IMR-90 (cell line): Measurements from ENCODE around the gene PCNX2. TPM values are rescaled to one million over a fixed set of nuclear protein-coding genes. Genes with fewer than 3 reads are reported as not detected.

Experiments
- ATAC-seq: fragments of 200-7000 bp; cut with Tn5 transposase; 2 replicates; pipeline ENCODE4 v1.9.1; 2020; ENCODE audit warnings: low read depth, mild to moderate bottlenecking, moderate library complexity
- BruUV-seq: library from RNA; stranded (reverse); fragments of 400-500 nt; replicated peaks from 2 replicates; lab custom pipeline; 2021; lab: Mats Ljungman, UMichigan
- CTCF ChIA-PET: fragments of 300-600 bp; formaldehyde crosslinking; extraction: SDS; loops from one replicate; lab custom pipeline; 2021; ENCODE audit warnings: antibody characterized with exemption; lab: Yijun Ruan, JAX
- POLR2A ChIA-PET: fragments of 300-600 bp; sonication (Branson Sonifier 250); formaldehyde crosslinking; loops from one replicate; lab custom pipeline; 2022; ENCODE audit warnings: antibody characterized with exemption; ENCODE audit not compliant: unreplicated experiment; lab: Charles Lee
- DNase-seq: peaks from one replicate; pipeline ENCODE4 v3.0.0; 2013
- H2AFZ ChIP-seq: replicated peaks from 2 replicates; pipeline ENCODE3; 2013; ENCODE audit warnings: low read length, mild to moderate bottlenecking; ENCODE audit not compliant: poor library complexity
- H2AK5ac ChIP-seq: 2 replicates; pipeline ENCODE4 v1.6.1; 2013; ENCODE audit warnings: low read depth, low read length, inconsistent platforms
- H2AK9ac ChIP-seq: replicated peaks from 2 replicates; pipeline ENCODE3; 2013; ENCODE audit warnings: mild to moderate bottlenecking, low read depth, low read length, moderate library complexity; ENCODE audit not compliant: poor library complexity
- H2BK120ac ChIP-seq: 2 replicates; pipeline ENCODE4 v1.6.1; 2013; ENCODE audit warnings: low read depth, low read length, inconsistent platforms
- H2BK15ac ChIP-seq: 3 replicates; pipeline ENCODE4 v1.6.1; 2013; ENCODE audit warnings: low read depth, low read length, inconsistent platforms
- H2BK20ac ChIP-seq: 2 replicates; pipeline ENCODE4 v1.6.1; 2013; ENCODE audit warnings: low read depth, mild to moderate bottlenecking, inconsistent platforms, low read length, moderate library complexity
- H2BK5ac ChIP-seq: 2 replicates; pipeline ENCODE4 v1.6.1; 2013; ENCODE audit warnings: mild to moderate bottlenecking, low read depth, low read length, inconsistent platforms; ENCODE audit not compliant: poor library complexity, severe bottlenecking
- H3K14ac ChIP-seq: replicated peaks from 2 replicates; pipeline ENCODE4 v1.6.1; 2013; ENCODE audit warnings: low read depth, low read length, inconsistent platforms
- H3K18ac ChIP-seq: 2 replicates; pipeline ENCODE4 v1.6.1; 2013; ENCODE audit warnings: low read depth, low read length, control low read depth
- H3K23ac ChIP-seq: 2 replicates; pipeline ENCODE4 v1.6.1; 2013; ENCODE audit warnings: low read depth, low read length, inconsistent platforms
- H3K27ac ChIP-seq: 2 replicates; pipeline ENCODE4 v1.5.1; 2013; ENCODE audit warnings: mild to moderate bottlenecking, control low read depth, low read length; ENCODE audit not compliant: insufficient read depth
- H3K27me3 ChIP-seq: 2 replicates; pipeline ENCODE4 v1.6.1; 2013; ENCODE audit warnings: low read length; ENCODE audit not compliant: control insufficient read depth, insufficient read depth
- H3K36me3 ChIP-seq: 2 replicates; pipeline ENCODE4 v1.6.1; 2013; ENCODE audit warnings: low read length, mixed read lengths; ENCODE audit not compliant: control insufficient read depth, insufficient read depth
- H3K4ac ChIP-seq: 2 replicates; pipeline ENCODE4 v1.6.1; 2013; ENCODE audit warnings: low read depth, low read length, inconsistent platforms
- H3K4me1 ChIP-seq: 2 replicates; pipeline ENCODE4 v1.6.1; 2013; ENCODE audit warnings: low read length, mixed read lengths; ENCODE audit not compliant: control insufficient read depth, insufficient read depth
- H3K4me2 ChIP-seq: 2 replicates; pipeline ENCODE4 v1.6.1; 2013; ENCODE audit warnings: low read depth, mild to moderate bottlenecking, control low read depth, low read length, moderate library complexity
- H3K4me3 ChIP-seq: 2 replicates; pipeline ENCODE4 v1.5.1; 2013; ENCODE audit warnings: low read depth, mild to moderate bottlenecking, control low read depth, low read length, moderate library complexity; ENCODE audit not compliant: insufficient read depth
- H3K56ac ChIP-seq: 2 replicates; pipeline ENCODE4 v1.6.1; 2013; ENCODE audit warnings: low read length, inconsistent platforms; ENCODE audit not compliant: insufficient read depth; ENCODE audit errors: extremely low read depth
- H3K79me1 ChIP-seq, 2 experiments: 2 replicates each; pipeline ENCODE4 v1.6.1; 2013; ENCODE audit warnings: low read length in 2 of 2, inconsistent platforms in 1 of 2, low read depth in 1 of 2
- H3K9ac ChIP-seq: 2 replicates; pipeline ENCODE4 v1.6.1; 2013; ENCODE audit warnings: low read depth, low read length, control low read depth
- H3K9me1 ChIP-seq: 2 replicates; pipeline ENCODE4 v1.6.1; 2013; ENCODE audit warnings: low read length, inconsistent platforms; ENCODE audit not compliant: insufficient read depth
- H3K9me3 ChIP-seq: 2 replicates; pipeline ENCODE4 v1.6.1; 2013; ENCODE audit warnings: low read length; ENCODE audit not compliant: control insufficient read depth, insufficient read depth
- H4K20me1 ChIP-seq: 2 replicates; pipeline ENCODE4 v1.6.1; 2013; ENCODE audit warnings: low read length, inconsistent platforms; ENCODE audit not compliant: insufficient read depth
- H4K5ac ChIP-seq: 2 replicates; pipeline ENCODE4 v1.6.1; 2013; ENCODE audit warnings: mild to moderate bottlenecking, low read depth, low read length, control low read depth
- H4K8ac ChIP-seq, 2 experiments: 2 replicates each; pipeline ENCODE4 v1.6.1; 2013; ENCODE audit warnings: low read depth in 2 of 2, low read length in 2 of 2, control low read depth in 1 of 2, inconsistent platforms in 1 of 2
- H4K91ac ChIP-seq: 2 replicates; pipeline ENCODE4 v1.6.1; 2013; ENCODE audit warnings: low read depth, low read length, inconsistent platforms; ENCODE audit not compliant: insufficient read depth
- RAD21 ChIP-seq: IDR thresholded peaks from 2 replicates; pipeline ENCODE4 v1.6.1; 2012; ENCODE audit warnings: low read length, improper control_type of control experiment
- WGBS, 2 experiments: methylation state at CpG; one replicate each; pipeline versions ENCODE4 v1.1.5 to v1.1.7; 2013; ENCODE audit warnings: missing lambda C conversion rate in 2 of 2; ENCODE audit not compliant: insufficient read length in 1 of 2; ENCODE audit errors: extremely low coverage in 2 of 2; 5-methylcytosine and 5-hydroxymethylcytosine counted together
- dilution Hi-C: fragments of 300-500 bp; cut with HindIII; formaldehyde crosslinking; loops from one replicate; pipeline ENCODE4 v1.14.3; 2018; ENCODE audit warnings: low sequenced_read_pairs; ENCODE audit not compliant: unreplicated experiment
- in situ Hi-C: fragments of 300-500 bp; cut with MboI; formaldehyde crosslinking; loops from 3 replicates; pipeline ENCODE4 v1.14.3; 2019; ENCODE audit warnings: low sequenced_read_pairs, inconsistent platforms, mixed read lengths
- intact Hi-C: fragments of 100-400 bp; cut with micrococcal nuclease; formaldehyde crosslinking; loops from 2 replicates; pipeline ENCODE4 v1.10.0; 2022
- polyA plus RNA-seq, 3 experiments: library from polyadenylated mRNA; depleted of rRNA; stranded (reverse); fragments of >200 nt; gene quantifications; 2 replicates each; pipeline ENCODE4 v1.2.3, GENCODE V29; 2012; ENCODE audit warnings: low replicate concordance in 1 of 3
- total RNA-seq: library from RNA; depleted of rRNA; stranded (reverse); fragments of >200 nt; gene quantifications from 2 replicates; pipeline ENCODE4 v1.2.3, GENCODE V29; 2012

The PCNX2 gene
- total and polyA plus RNA-seq, 2 of the 4 experiments (the other 2 are of a cell fraction): 15.9 to 22.6 TPM

DNA sequence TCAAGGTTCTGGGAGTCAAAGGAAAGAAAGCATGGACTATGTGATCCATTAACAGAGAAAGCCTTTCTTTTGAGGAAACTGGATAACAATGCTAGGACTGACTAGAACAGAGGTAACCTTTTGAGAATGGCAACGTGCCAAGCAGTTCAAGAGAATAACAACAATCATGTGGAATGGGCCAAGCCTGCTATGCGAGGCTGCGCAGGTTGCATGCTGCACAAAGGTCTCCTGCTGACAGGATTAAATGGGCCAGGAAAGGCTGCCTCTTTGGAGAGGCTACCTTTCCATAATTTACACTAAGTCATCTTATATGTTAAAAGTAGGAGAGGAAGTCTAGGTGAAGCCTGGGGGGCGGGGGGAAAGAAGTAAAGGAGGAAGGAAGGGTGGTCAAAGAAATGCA is 5.8 kb downstream of the PCNX2 start:
- intact Hi-C loops: loop anchor here (5.0 kb wide), 1 partner anchor 652 kb away; no protein-coding TSS in a partner anchor
- Histone ChIP-seq H3K36me3 (peaks cover 2% of the 10 kb centered on the region; the same call in 1 of the 2 replicates), H3K9ac (no peak overlapping the region), H4K91ac (no peak overlapping the region), H3K18ac (no peak overlapping the region), H3K4me1 (peaks cover 1% of the 10 kb centered on the region; the same call in 1 of the 2 replicates), H3K14ac (no peak overlapping the region), H2BK5ac (no peak overlapping the region), H3K79me1 (peaks cover 40 to 47% of the 10 kb centered on the region in 2 experiments), H2BK20ac (no peak overlapping the region), H3K27me3 (no peaks in the 10 kb centered on the region), H2AFZ (no peak overlapping the region), H3K9me3 (no peaks in the 10 kb centered on the region), H2AK9ac (no peak overlapping the region), H3K4ac (no peak overlapping the region), H2BK15ac (no peak overlapping the region), H4K20me1 (no peaks in the 10 kb centered on the region), H3K23ac (no peak overlapping the region), H2AK5ac (no peak overlapping the region), H3K9me1 (peaks cover 6% of the 10 kb centered on the region), H3K27ac (no peak overlapping the region), H3K4me2 (no peak overlapping the region), H4K8ac (no peak overlapping the region), H4K5ac (no peak overlapping the region), H2BK120ac (no peak overlapping the region), H3K4me3 (no peak overlapping the region), H3K56ac (no peak overlapping the region)
- ChIA-PET POLR2A (no interaction called here), CTCF (no interaction called here)
- in situ Hi-C loops: no loop called here
- WGBS, 2 experiments: no CpG with 5 or more reads among the region's 4 CpGs
- dilution Hi-C loops: no loop called here
- BruUV-seq: no TSS peak
- ATAC-seq (no peak), DNase-seq (no peak)
- no peak for TF ChIP-seq RAD21
